T-helper 1 cell (primary cell): ENCODE measurements around the gene TXLNA.
A peak's percentile ranks its signal among the peaks of the same experiment; 100 is the strongest.
"Not testable (repeated sequence)": the region's sequence is repeated elsewhere in the genome, so short reads cannot be mapped to it uniquely, and the experiment has no call there.

Experiments used
- DNase-seq, 5 donors: peaks; one replicate each; pipeline ENCODE4 v3.0.0-alpha.2; 2012 to 2020
- total RNA-seq, 4 donors: gene quantifications; one replicate each; lab custom pipeline; 2026; lab: John Stamatoyannopoulos, UW

The TXLNA gene
- total RNA-seq, result 47.7 to 94.2 (median 74.2) reads per million in 4 donors

GRCh38 chr1:32179443-32180185, at the start of gene TXLNA:
Gene TXLNA, plus strand, starts transcription at chr1:32179675. Its CDS starts 671 bp downstream, at chr1:32180346.
- peak; percentile 77 to 93 (median 83) for DNase-seq

GRCh38 chr1:32133950-32134280, 45.6 kb upstream of the TXLNA start:
- not testable (repeated sequence) for DNase-seq

GRCh38 chr1:32137111-32137510, 42.4 kb upstream of the TXLNA start:
- no peak for DNase-seq

- no peak for DNase-seq
Observed at GRCh38 chr1:32138965-32139364, 40.5 kb upstream of the TXLNA start.

- DNase-seq, result no peak
Observed at GRCh38 chr1:32142446-32143301, 36.8 kb upstream of the TXLNA start.

GRCh38 chr1:32143302-32143695, 36.2 kb upstream of the TXLNA start:
- not testable (repeated sequence) for DNase-seq

GRCh38 chr1:32144033-32144432, 35.4 kb upstream of the TXLNA start:
- DNase-seq, result no peak

GRCh38 chr1:32147799-32148198, 31.7 kb upstream of the TXLNA start:
- DNase-seq, result not testable (repeated sequence)

GRCh38 chr1:32150847-32151246, 28.6 kb upstream of the TXLNA start:
- no peak for DNase-seq

- DNase-seq, result no peak
Observed at GRCh38 chr1:32151319-32151787, 28.1 kb upstream of the TXLNA start.

- DNase-seq, result no peak
Observed at GRCh38 chr1:32159189-32159588, 20.3 kb upstream of the TXLNA start.

GRCh38 chr1:32163405-32163804, 16.1 kb upstream of the TXLNA start:
- no peak for DNase-seq

GRCh38 chr1:32165633-32166032, 13.8 kb upstream of the TXLNA start:
- DNase-seq, result not testable (repeated sequence)

GRCh38 chr1:32170991-32171390, 8.5 kb upstream of the TXLNA start:
- DNase-seq, result no peak

- no peak for DNase-seq
Observed at GRCh38 chr1:32172621-32173245, 6.7 kb upstream of the TXLNA start.

GRCh38 chr1:32178380-32179192, 889 bp upstream of the TXLNA start:
- DNase-seq, result no peak

- DNase-seq, result no peak
Observed at GRCh38 chr1:32179193-32179442, 357 bp upstream of the TXLNA start.

GRCh38 chr1:32180186-32181060, 948 bp downstream of the TXLNA start:
- peak in 3 of 5 donors; percentile 15 to 66 (median 17) for DNase-seq

GRCh38 chr1:32181065-32181464, 1.6 kb downstream of the TXLNA start:
- no peak for DNase-seq

GRCh38 chr1:32181563-32181962, 2.1 kb downstream of the TXLNA start:
- DNase-seq, result no peak

GRCh38 chr1:32182060-32182459, 2.6 kb downstream of the TXLNA start:
- no peak for DNase-seq

GRCh38 chr1:32184650-32185049, 5.2 kb downstream of the TXLNA start:
- no peak for DNase-seq
